Kasumi-1 (cell line): ENCODE results near the gene ACOXL.
A peak's percentile ranks its signal among the peaks of the same experiment; 100 is the strongest.

Experiments used
- DNase-seq, 2 experiments: peaks; one replicate each; lab custom pipeline; 2025; lab: John Stamatoyannopoulos, UW

Gene ACOXL

GRCh38 chr2:111135910-111136297 lies 403.5 kb downstream of the ACOXL start:
- DNase-seq: peak; percentile 56 to 70

GRCh38 chr2:111138839-111139238 lies 406.5 kb downstream of the ACOXL start:
- DNase-seq: no peak

GRCh38 chr2:111139637-111140317 lies 407.4 kb downstream of the ACOXL start:
- DNase-seq: no peak

GRCh38 chr2:111140815-111141214 lies 408.4 kb downstream of the ACOXL start:
- no peak for DNase-seq

- DNase-seq: no peak
Observed at GRCh38 chr2:111142101-111142500, 409.7 kb downstream of the ACOXL start.

GRCh38 chr2:111143107-111143842 lies 410.9 kb downstream of the ACOXL start:
- no peak for DNase-seq

GRCh38 chr2:111143843-111144198 lies 411.4 kb downstream of the ACOXL start:
- no peak for DNase-seq

GRCh38 chr2:111145103-111145760 lies 412.9 kb downstream of the ACOXL start:
- DNase-seq: no peak

- DNase-seq: no peak
Observed at GRCh38 chr2:111145951-111146350, 413.6 kb downstream of the ACOXL start.

- no peak for DNase-seq
Observed at GRCh38 chr2:111148225-111148873, 416.0 kb downstream of the ACOXL start.

- DNase-seq: no peak
Observed at GRCh38 chr2:111148925-111149324, 416.6 kb downstream of the ACOXL start.

- no peak for DNase-seq
Observed at GRCh38 chr2:111149882-111150455, 417.6 kb downstream of the ACOXL start.

GRCh38 chr2:111154758-111155157 lies 422.4 kb downstream of the ACOXL start:
- DNase-seq: no peak

- no peak for DNase-seq
Observed at GRCh38 chr2:111155610-111156009, 423.2 kb downstream of the ACOXL start.

- DNase-seq: no peak
Observed at GRCh38 chr2:111156529-111156928, 424.2 kb downstream of the ACOXL start.

GRCh38 chr2:111157071-111157661 lies 424.8 kb downstream of the ACOXL start:
- no peak for DNase-seq

- DNase-seq: no peak
Observed at GRCh38 chr2:111157798-111158197, 425.4 kb downstream of the ACOXL start.

- no peak for DNase-seq
Observed at GRCh38 chr2:111159641-111160040, 427.3 kb downstream of the ACOXL start.

GRCh38 chr2:111160758-111161157 lies 428.4 kb downstream of the ACOXL start:
- DNase-seq: no peak

GRCh38 chr2:111161971-111162370 lies 429.6 kb downstream of the ACOXL start:
- no peak for DNase-seq

GRCh38 chr2:111162718-111163331 lies 430.5 kb downstream of the ACOXL start:
- peak; percentile 18 to 27 for DNase-seq
